GM12892 (cell line): ENCODE data around the gene CES2.

Experiments
- POLR2A ChIP-seq: IDR thresholded peaks from 2 replicates; pipeline ENCODE4 v1.6.1; 2011; ENCODE audit warnings: low read depth, low read length, control low read depth
- POLR2AphosphoS5 ChIP-seq: IDR thresholded peaks from 2 replicates; pipeline ENCODE4 v1.6.1; 2011; ENCODE audit warnings: low read depth, low read length, control low read depth
- TAF1 ChIP-seq: IDR thresholded peaks from 2 replicates; pipeline ENCODE4 v1.6.1; 2011; ENCODE audit warnings: low read depth, mild to moderate bottlenecking, control low read depth, low read length, borderline replicate concordance

DNA sequence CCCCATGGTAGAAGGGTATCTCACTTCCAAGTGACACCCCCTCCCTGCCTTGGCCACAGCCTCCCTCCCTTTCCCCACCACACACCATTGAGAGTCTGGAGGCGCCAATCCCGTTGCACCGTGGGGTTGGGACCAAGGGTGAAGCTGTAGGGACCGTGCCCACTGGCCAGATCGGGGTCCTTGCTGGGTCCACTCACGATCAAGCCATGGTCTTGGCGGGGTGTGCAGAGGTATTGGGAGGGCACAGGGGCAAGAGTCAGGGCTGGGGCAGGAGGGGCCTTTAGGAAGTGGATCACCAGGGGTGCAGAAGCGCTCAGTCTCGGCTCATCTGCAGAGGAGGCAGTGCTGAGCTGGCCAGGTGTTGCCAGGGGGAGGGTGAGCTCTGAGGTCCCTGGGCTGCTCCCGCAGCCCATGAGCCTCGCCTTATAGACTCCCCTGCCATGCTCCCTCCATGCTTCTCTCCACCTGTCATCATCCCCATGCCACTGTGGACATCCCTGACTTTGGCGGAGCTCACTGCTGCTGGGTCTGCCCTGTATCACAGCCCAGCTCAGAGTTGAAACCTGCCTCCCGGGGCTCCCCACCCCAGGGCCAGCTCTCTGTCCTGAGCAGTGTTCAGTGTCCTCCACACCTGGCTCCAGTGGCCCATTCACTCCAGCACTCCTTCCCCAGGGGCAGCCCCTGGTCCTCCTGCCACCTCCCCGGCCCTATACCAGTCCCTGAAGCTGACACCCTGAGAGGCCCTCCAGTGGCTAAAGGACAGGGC lies 25.0 kb upstream of the CES2 start:
- no peak for TF ChIP-seq POLR2AphosphoS5
- TF ChIP-seq POLR2A: no peak
- TF ChIP-seq TAF1: no peak
